ENCODE measurements around the gene TSFM. TPM values are rescaled to one million over a fixed set of nuclear protein-coding genes. Genes with fewer than 3 reads are reported as not detected.
"Not testable (repeated sequence)": the region's sequence is repeated elsewhere in the genome, so short reads cannot be mapped to it uniquely, and the experiment has no call there.

TSFM gene
- total RNA-seq, 1 experiment from 2014 or later, result 49.0 TPM

- in situ Hi-C loops (cut with HindIII; ENCODE audit: low pct_unique_long_range_greater_than_20kb, low sequenced_read_pairs); DNase-seq (ENCODE audit: low read depth): not testable (repeated sequence)
These were observed 38.4 kb downstream of the TSFM start for GRCh38 chr12:57821015-57821414.

- no peak for DNase-seq (ENCODE audit: low read depth)
- in situ Hi-C loops (cut with HindIII; ENCODE audit: low pct_unique_long_range_greater_than_20kb, low sequenced_read_pairs), result no loop called here
These were observed 39.1 kb downstream of the TSFM start for GRCh38 chr12:57821474-57822214.

DNA sequence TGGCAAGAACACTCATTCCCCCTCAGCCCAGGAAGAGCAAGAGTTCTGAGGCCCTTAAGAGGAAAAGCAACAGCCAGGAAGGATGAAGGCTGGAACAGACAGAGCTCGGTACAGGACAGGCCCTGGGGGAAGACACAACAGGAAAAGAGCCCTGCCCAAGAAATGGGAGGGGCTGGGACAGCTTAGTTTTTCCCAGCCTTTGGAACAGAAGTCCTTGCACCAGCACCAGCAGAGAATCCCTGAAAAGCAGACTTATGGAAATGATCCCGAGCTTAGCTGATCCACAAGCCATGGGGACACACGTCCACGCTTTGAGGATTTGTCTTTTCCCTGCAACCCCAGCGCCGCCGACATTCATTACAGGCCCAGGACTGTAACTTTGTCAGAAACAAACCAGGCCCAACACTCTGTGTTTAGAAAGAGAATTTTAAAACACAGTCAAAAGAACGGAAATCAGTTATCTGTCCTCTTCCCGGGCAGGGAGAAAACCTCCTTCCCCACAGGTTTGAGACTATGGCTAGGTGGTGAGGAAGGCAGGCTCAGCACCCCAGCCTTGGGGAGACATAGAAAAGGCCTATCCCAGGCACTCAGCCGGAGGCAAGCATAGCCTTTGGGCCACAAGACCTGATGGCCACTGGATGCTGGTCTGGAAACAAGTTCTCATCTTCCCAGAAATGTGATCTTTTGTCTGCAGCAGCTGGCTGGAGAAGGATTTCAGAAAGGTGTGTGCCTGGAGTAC lies 40.0 kb downstream of the TSFM start:
- no peak for DNase-seq (ENCODE audit: low read depth)
- in situ Hi-C loops (cut with HindIII; ENCODE audit: low pct_unique_long_range_greater_than_20kb, low sequenced_read_pairs), result no loop called here

DNA sequence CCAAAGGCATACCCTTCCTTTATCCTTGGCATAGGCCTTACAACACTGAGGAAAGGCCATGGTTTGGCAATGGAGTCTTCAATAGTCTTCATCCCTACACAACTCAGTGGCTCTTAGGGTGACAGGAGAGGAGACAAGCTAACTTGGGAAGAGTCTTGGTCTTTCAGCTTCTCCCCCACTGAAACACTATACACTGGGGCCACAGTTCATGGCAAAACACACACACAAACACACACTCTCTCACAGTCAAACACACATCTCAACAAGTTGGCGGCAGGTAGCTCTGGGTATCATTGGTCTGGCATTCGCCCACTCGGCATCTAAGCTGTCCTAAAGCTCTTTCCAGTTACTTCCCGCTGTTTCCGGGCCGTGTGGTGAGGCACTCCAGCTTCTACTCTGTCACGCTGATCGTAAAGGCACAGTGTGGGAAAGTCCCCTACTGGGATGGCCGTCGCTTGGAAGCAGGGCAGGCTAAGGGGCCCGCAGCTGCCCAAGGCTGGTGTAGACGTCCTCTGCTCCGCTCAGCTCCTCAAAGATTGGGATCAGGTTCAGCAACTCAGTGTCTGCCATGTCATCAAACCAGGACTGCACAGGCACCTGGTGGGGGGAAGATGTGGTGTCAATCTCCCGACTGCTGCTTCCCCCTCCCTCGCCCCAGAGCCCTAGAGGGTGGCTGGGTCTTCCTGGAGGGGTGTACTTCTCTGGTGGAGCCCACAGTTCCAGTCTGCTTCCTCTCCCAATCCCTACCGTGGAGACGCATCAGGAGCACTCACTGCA lies 40.7 kb downstream of the TSFM start:
- in situ Hi-C loops (cut with HindIII; ENCODE audit: low pct_unique_long_range_greater_than_20kb, low sequenced_read_pairs), result no loop called here
- no peak for DNase-seq (ENCODE audit: low read depth)

- DNase-seq (ENCODE audit: low read depth), result no peak
- in situ Hi-C loops (cut with HindIII; ENCODE audit: low pct_unique_long_range_greater_than_20kb, low sequenced_read_pairs), result no loop called here
These were observed 41.5 kb downstream of the TSFM start for GRCh38 chr12:57823908-57824640.

- DNase-seq (ENCODE audit: low read depth), result no peak
- in situ Hi-C loops (cut with HindIII; ENCODE audit: low pct_unique_long_range_greater_than_20kb, low sequenced_read_pairs), result no loop called here
These were observed 42.9 kb downstream of the TSFM start for GRCh38 chr12:57825451-57825850.

- no peak for DNase-seq (ENCODE audit: low read depth)
- in situ Hi-C loops (cut with HindIII; ENCODE audit: low pct_unique_long_range_greater_than_20kb, low sequenced_read_pairs), result no loop called here
These were observed 43.8 kb downstream of the TSFM start for GRCh38 chr12:57826400-57826799.

GRCh38 chr12:57826966-57827365 lies 44.4 kb downstream of the TSFM start:
- in situ Hi-C loops (cut with HindIII; ENCODE audit: low pct_unique_long_range_greater_than_20kb, low sequenced_read_pairs), result no loop called here
- DNase-seq (ENCODE audit: low read depth), result no peak

DNA sequence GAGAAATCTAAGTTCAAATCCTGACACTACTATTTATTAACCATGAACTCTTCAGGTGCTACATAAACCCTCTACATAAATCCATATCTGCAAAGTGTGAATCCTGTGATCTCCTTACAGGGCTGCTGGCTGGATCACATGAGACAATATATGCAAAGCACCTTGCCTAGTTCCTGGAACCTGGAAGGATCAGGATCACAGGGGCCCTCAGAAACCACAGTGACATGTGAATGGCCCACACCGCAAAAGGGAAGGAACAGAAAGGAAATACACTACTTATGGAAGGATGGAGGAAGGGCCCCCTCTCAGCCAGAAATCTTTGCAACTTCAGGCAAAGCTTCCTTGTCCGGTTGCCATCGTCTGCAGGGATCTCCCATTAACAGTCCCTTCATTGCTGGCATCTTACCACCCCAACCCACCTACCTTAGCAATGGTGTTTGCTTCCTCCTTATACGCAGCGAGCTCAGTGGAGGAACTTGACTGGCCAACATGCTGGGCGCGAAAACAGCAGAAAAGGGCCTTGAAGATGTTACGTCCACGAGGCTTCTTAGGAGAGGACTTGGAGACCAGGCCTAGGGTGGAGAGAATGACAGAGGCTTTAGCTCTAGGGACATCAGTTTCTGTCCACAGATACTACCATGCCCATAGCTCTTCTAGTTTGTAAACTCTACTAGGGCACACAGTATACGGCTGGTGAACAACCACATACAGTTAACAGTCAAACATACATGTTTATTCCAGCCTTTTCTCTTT lies 46.6 kb downstream of the TSFM start:
- DNase-seq (ENCODE audit: low read depth), result no peak
- in situ Hi-C loops (cut with HindIII; ENCODE audit: low pct_unique_long_range_greater_than_20kb, low sequenced_read_pairs), result no loop called here

- in situ Hi-C loops (cut with HindIII; ENCODE audit: low pct_unique_long_range_greater_than_20kb, low sequenced_read_pairs), result no loop called here
These were observed 47.8 kb downstream of the TSFM start for GRCh38 chr12:57830393-57830792.

GRCh38 chr12:57832966-57833365 lies 50.4 kb downstream of the TSFM start:
- no peak for DNase-seq (ENCODE audit: low read depth)
- in situ Hi-C loops (cut with HindIII; ENCODE audit: low pct_unique_long_range_greater_than_20kb, low sequenced_read_pairs), result no loop called here

More at GRCh38 chr12:57830393-57830792, 47.8 kb downstream of the TSFM start:
- no peak for DNase-seq (ENCODE audit: low read depth)

DNA sequence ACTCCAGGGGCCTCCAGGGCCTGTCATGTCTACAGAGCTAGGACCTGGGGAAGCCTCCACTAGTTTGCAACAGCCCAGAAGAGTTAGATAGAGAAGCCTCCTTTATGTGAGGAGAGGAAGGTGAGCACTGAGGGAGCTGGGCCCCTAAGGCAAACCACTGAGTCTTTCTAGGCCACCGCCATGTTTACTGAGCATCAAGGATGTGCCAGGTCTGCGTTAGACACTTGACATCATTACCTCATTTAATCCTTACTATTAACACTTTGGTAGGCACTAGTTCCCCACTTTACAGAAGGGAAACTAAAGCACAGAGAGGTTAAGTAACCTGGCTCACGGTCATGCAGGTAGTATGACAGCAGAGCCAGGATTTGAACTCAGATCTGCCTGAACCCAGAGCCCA lies 51.1 kb downstream of the TSFM start:
- DNase-seq (ENCODE audit: low read depth), result no peak
- in situ Hi-C loops (cut with HindIII; ENCODE audit: low pct_unique_long_range_greater_than_20kb, low sequenced_read_pairs), result no loop called here

DNA sequence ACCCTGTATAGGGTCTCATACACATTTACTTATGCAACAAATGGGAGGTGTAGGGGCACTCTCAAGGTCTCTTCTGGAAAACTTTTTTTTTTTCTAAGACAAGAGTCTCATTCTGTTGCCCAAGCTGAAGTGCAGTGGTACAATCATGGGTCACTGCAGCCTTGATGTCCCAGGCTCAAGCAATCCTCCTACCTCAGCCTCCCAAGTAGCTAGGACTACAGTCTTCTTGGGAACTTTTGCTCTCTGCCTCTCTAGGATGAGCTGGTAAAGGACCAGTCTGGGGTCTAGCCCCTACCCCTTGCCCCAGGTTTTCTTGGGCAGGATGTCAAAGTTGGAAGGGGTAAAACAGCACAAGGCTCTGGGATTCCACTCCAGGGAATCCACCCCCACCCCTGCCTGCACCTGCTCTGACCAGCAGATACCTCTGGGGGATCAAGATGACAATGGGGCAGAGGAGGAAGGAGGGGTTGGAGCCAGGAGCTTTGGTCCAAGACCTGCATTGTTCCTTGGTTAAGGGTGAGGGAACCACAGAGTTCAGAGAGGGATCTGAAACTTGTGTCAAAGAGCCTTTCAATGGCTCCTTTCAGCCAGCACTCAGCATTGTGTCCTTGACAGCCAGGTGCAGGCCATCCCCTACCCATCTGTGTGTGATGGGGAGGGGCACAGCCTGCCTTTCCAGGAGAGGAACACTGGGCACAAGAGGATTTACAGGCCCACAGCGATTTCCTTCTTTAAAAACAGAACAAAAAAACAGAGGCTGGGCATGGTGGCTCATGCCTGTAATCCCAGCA lies 51.7 kb downstream of the TSFM start:
- DNase-seq (ENCODE audit: low read depth), result no peak
- in situ Hi-C loops (cut with HindIII; ENCODE audit: low pct_unique_long_range_greater_than_20kb, low sequenced_read_pairs), result no loop called here

DNA sequence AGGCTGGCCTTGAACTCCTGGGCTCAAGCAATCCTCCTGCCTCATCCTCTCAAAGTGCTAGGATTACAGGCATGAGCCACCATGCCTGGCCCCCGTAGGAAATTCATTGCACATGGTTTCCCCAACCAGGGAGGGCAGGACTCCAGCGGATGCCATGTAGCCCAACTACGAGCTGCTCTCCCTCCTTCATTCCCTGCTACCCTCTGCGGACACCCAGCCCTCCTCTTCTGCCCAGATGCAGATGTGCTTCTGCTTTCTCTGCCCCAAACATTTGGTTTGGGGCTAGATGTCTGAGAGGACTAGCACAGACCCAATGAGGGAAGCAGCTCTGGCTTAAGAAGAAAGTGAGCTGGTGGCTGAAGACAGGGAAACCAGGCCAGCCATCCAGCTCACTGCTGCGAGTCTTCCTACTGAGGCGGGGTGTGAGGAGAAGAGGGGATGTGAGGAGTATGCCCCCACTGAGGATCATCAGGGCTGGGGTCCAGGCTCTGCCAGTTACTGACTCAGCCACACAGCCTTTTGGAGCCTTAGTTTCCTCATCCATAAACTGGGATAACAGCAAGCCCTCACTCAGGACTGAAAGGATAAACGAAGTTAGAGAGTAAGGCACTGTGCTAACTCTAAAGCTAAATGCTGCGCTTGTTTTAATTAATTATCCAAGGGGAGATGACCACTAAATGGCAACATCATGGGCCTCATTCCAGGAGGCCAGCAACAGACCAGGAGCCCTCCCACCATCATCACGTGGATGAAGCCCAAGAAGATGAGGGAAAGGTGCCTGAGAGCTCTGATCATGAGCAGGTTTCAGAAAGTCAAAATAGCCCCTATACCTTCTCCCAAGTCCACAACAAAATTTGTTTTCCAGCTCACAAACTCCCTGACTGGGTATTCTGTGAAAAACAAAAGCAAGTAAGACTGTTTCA lies 53.0 kb downstream of the TSFM start:
- DNase-seq (ENCODE audit: low read depth), result no peak
- in situ Hi-C loops (cut with HindIII; ENCODE audit: low pct_unique_long_range_greater_than_20kb, low sequenced_read_pairs), result no loop called here

- DNase-seq (ENCODE audit: low read depth), result no peak
- in situ Hi-C loops (cut with HindIII; ENCODE audit: low pct_unique_long_range_greater_than_20kb, low sequenced_read_pairs), result no loop called here
These were observed 54.1 kb downstream of the TSFM start for GRCh38 chr12:57836442-57837375.

Data from Caki2 (cell line).